Peyer's patch (tissue), 4 donors: ENCODE results near the gene SASH1.
"Not testable (repeated sequence)": the region's sequence is repeated elsewhere in the genome, so short reads cannot be mapped to it uniquely, and the experiment has no call there.

ENCODE experiments used
- CTCF ChIP-seq, 6 experiments: fragments of 450-650 bp in 4 of 6; fragments of 200-600 bp in 2 of 6; sonication (generic) in 1 of 6; IDR thresholded peaks; one replicate each; pipeline ENCODE4 v1.5.1; 2017 to 2019; ENCODE audit warnings: antibody characterized with exemption in 6 of 6, mild to moderate bottlenecking in 3 of 6, moderate library complexity in 1 of 6
- POLR2A ChIP-seq, 2 donors: fragments of 450-650 bp; IDR thresholded peaks; one replicate each; pipeline ENCODE4 v1.5.1; 2017; ENCODE audit warnings: antibody characterized with exemption in 2 of 2, mild to moderate bottlenecking in 2 of 2, moderate library complexity in 2 of 2

GRCh38 chr6:148585641-148586040 lies 243.0 kb downstream of the SASH1 start:
- not testable (repeated sequence) for TF ChIP-seq CTCF, POLR2A (IDR thresholded peaks at IDR 0.05)
